ENCODE results near the gene PUM2. TPM values are rescaled to one million over a fixed set of nuclear protein-coding genes. Genes with fewer than 3 reads are reported as not detected.
"Not testable (repeated sequence)": the region's sequence is repeated elsewhere in the genome, so short reads cannot be mapped to it uniquely, and the experiment has no call there.

PUM2 gene
- total RNA-seq, 1 donor from 2014 or later: 69.8 TPM

- Histone ChIP-seq H3K36me3 (peaks cover 45% of the 10 kb centered on the region), H3K27ac (replicated peaks) (no peak overlapping the region), H3K4me3 (no peak overlapping the region), H3K27me3 (ENCODE audit: low read depth) (no peaks in the 10 kb centered on the region), H3K4me1 (peaks cover 15% of the 10 kb centered on the region), H3K9me3 (replicated peaks) (no peaks in the 10 kb centered on the region)
- DNase-seq: peak; percentile 75
- no peak for TF ChIP-seq CTCF (IDR thresholded peaks at IDR 0.05; ENCODE audit: borderline replicate concordance)
- intact Hi-C loops (cut with micrococcal nuclease): no loop called here
These were observed 67.6 kb downstream of the PUM2 start for GRCh38 chr2:20282916-20283592.

GRCh38 chr2:20281876-20282275, 68.8 kb downstream of the PUM2 start:
- no peak for DNase-seq
- intact Hi-C loops (cut with micrococcal nuclease): no loop called here
- H3K27ac ChIP-seq (replicated peaks): no peak overlapping the region
- no peaks in the 10 kb centered on the region for H3K27me3 ChIP-seq (ENCODE audit: low read depth)
- no peak for TF ChIP-seq CTCF (IDR thresholded peaks at IDR 0.05; ENCODE audit: borderline replicate concordance)
- peaks cover 41% of the 10 kb centered on the region for H3K36me3 ChIP-seq
- no peaks in the 10 kb centered on the region for H3K9me3 ChIP-seq (replicated peaks)
- H3K4me1 ChIP-seq: peaks cover 15% of the 10 kb centered on the region
- no peak overlapping the region for H3K4me3 ChIP-seq

GRCh38 chr2:20273042-20273441, 77.6 kb downstream of the PUM2 start:
- intact Hi-C loops (cut with micrococcal nuclease): no loop called here
- no peak for TF ChIP-seq CTCF (IDR thresholded peaks at IDR 0.05; ENCODE audit: borderline replicate concordance)
- H3K9me3 ChIP-seq (replicated peaks): no peaks in the 10 kb centered on the region
- no peak overlapping the region for H3K4me3 ChIP-seq
- no peak for DNase-seq
- H3K4me1 ChIP-seq: peaks cover 10% of the 10 kb centered on the region
- peaks cover 17% of the 10 kb centered on the region for H3K36me3 ChIP-seq
- no peaks in the 10 kb centered on the region for H3K27me3 ChIP-seq (ENCODE audit: low read depth)
- H3K27ac ChIP-seq (replicated peaks): no peak overlapping the region

- peaks cover 15% of the 10 kb centered on the region for H3K36me3 ChIP-seq
- H3K27ac ChIP-seq (replicated peaks); DNase-seq; H3K4me3 ChIP-seq; H3K27me3 ChIP-seq (ENCODE audit: low read depth); H3K4me1 ChIP-seq; H3K9me3 ChIP-seq (replicated peaks); intact Hi-C loops (cut with micrococcal nuclease): not testable (repeated sequence)
These were observed 82.3 kb downstream of the PUM2 start for GRCh38 chr2:20268317-20268716.

- H3K27me3 ChIP-seq (ENCODE audit: low read depth): no peaks in the 10 kb centered on the region
- intact Hi-C loops (cut with micrococcal nuclease): no loop called here
- H3K4me3 ChIP-seq: no peak overlapping the region
- H3K27ac ChIP-seq (replicated peaks): no peak overlapping the region
- peaks cover 15% of the 10 kb centered on the region for H3K36me3 ChIP-seq
- peaks cover 4% of the 10 kb centered on the region for H3K4me1 ChIP-seq
- TF ChIP-seq CTCF (IDR thresholded peaks at IDR 0.05; ENCODE audit: borderline replicate concordance): no peak
- no peaks in the 10 kb centered on the region for H3K9me3 ChIP-seq (replicated peaks)
- no peak for DNase-seq
These were observed 83.1 kb downstream of the PUM2 start for GRCh38 chr2:20267529-20267928.

- Histone ChIP-seq H3K4me3 (no peak overlapping the region), H3K9me3 (replicated peaks) (no peaks in the 10 kb centered on the region), H3K36me3 (peaks cover 34% of the 10 kb centered on the region), H3K27ac (replicated peaks) (no peak overlapping the region), H3K27me3 (ENCODE audit: low read depth) (no peaks in the 10 kb centered on the region), H3K4me1 (no peaks in the 10 kb centered on the region)
- intact Hi-C loops (cut with micrococcal nuclease): no loop called here
- no peak for DNase-seq
- TF ChIP-seq CTCF (IDR thresholded peaks at IDR 0.05; ENCODE audit: borderline replicate concordance): no peak
These were observed 86.0 kb downstream of the PUM2 start for GRCh38 chr2:20264629-20265028.

All from left ventricle myocardium inferior (tissue), 1 donor.